ENCODE measurements around the gene HOXD4. TPM values are rescaled to one million over a fixed set of nuclear protein-coding genes. Genes with fewer than 3 reads are reported as not detected.
A peak's percentile ranks its signal among the peaks of the same experiment; 100 is the strongest.

HOXD4 gene
- total and polyA plus RNA-seq, 7 donors = 0.60 to 8.0 (median 3.8) TPM; not detected in 1

- Histone ChIP-seq H3K27ac (no peak overlapping the region), H3K4me1 (peaks cover 0 to 31% (median 16%) of the 10 kb centered on the region in 4 donors), H3K27me3 (peaks cover 38 to 99% (median 86%) of the 10 kb centered on the region in 3 donors), H3K4me3 (no peak overlapping the region), H3K9me3 (no peaks in the 10 kb centered on the region), H3K36me3 (peaks cover 0 to 9% (median 0%) of the 10 kb centered on the region in 4 donors)
- intact Hi-C loops (cut with DNase I) = no loop called here
- DNase-seq = no peak
- TF ChIP-seq EP300 (IDR thresholded peaks at IDR 0.05) = no peak
- no peak for TF ChIP-seq CTCF (IDR thresholded peaks at IDR 0.05)
- TF ChIP-seq POLR2AphosphoS5 (IDR thresholded peaks at IDR 0.05) = no peak
- 66 to 85% methylated on average over 11 of the region's 11 CpGs for WGBS, 2 donors
Observed at GRCh38 chr2:176154576-176155252, 3.4 kb downstream of the HOXD4 start.

GRCh38 chr2:176155356-176156044, 4.2 kb downstream of the HOXD4 start:
- no peak for TF ChIP-seq POLR2AphosphoS5 (IDR thresholded peaks at IDR 0.05)
- TF ChIP-seq EP300 (IDR thresholded peaks at IDR 0.05) = no peak
- TF ChIP-seq POLR2A (IDR thresholded peaks at IDR 0.05) = no peak

GRCh38 chr2:176156301-176156806, 5.0 kb downstream of the HOXD4 start:
- intact Hi-C loops (cut with DNase I) = no loop called here

More at GRCh38 chr2:176155356-176156044, 4.2 kb downstream of the HOXD4 start:
- H3K4me3 ChIP-seq = no peak overlapping the region
- peaks cover 0 to 39% (median 24%) of the 10 kb centered on the region in 4 donors for H3K4me1 ChIP-seq
- peaks cover 45 to 99% (median 86%) of the 10 kb centered on the region in 3 donors for H3K27me3 ChIP-seq
- intact Hi-C loops (cut with DNase I) = no loop called here
- H3K9me3 ChIP-seq = no peaks in the 10 kb centered on the region
- 59 to 76% methylated on average over 6 of the region's 6 CpGs for WGBS, 2 donors
- no peak overlapping the region for H3K27ac ChIP-seq
- peaks cover 0 to 9% (median 0%) of the 10 kb centered on the region in 4 donors for H3K36me3 ChIP-seq
- DNase-seq = no peak

GRCh38 chr2:176156807-176157498, 5.6 kb downstream of the HOXD4 start, which contains the start of gene HOXD3:
HOXD3 (plus strand) TSS chr2:176157307; CDS start chr2:176169115, 11,808 bp downstream.
- H3K27ac ChIP-seq = no peak within 1 kb of the TSS

More at GRCh38 chr2:176156301-176156806, 5.0 kb downstream of the HOXD4 start:
- H3K4me1 ChIP-seq = peaks cover 0 to 43% (median 31%) of the 10 kb centered on the region in 4 donors
- no peak overlapping the region for H3K4me3 ChIP-seq
- peaks cover 0 to 9% (median 0%) of the 10 kb centered on the region in 4 donors for H3K36me3 ChIP-seq
- no peaks in the 10 kb centered on the region for H3K9me3 ChIP-seq
- H3K27me3 ChIP-seq = peaks cover 54 to 99% (median 88%) of the 10 kb centered on the region in 3 donors
- H3K27ac ChIP-seq = no peak overlapping the region
- no peak for TF ChIP-seq EP300 (IDR thresholded peaks at IDR 0.05)
- TF ChIP-seq POLR2AphosphoS5 (IDR thresholded peaks at IDR 0.05) = no peak
- TF ChIP-seq POLR2A (IDR thresholded peaks at IDR 0.05) = no peak
- no peak for TF ChIP-seq CTCF (IDR thresholded peaks at IDR 0.05)
- WGBS, 2 donors = 47 to 55% methylated on average over 8 of the region's 8 CpGs
- DNase-seq = no peak

More at GRCh38 chr2:176156807-176157498, 5.6 kb downstream of the HOXD4 start, which contains the start of gene HOXD3:
- Histone ChIP-seq H3K4me3 (peak within 1 kb of the TSS; percentile 19 to 32 (median 24)), H3K9me3 (no peaks in the 10 kb centered on the region), H3K4me1 (peaks cover 0 to 41% (median 33%) of the 10 kb centered on the region in 4 donors), H3K36me3 (peaks cover 0 to 9% (median 0%) of the 10 kb centered on the region in 4 donors), H3K27me3 (peaks cover 55 to 99% (median 88%) of the 10 kb centered on the region in 3 donors)
- no peak for DNase-seq
- 11 to 14% methylated on average over 48 of the region's 48 CpGs for WGBS, 2 donors
- intact Hi-C loops (cut with DNase I) = no loop called here
- TF ChIP-seq EP300 (IDR thresholded peaks at IDR 0.05) (no peak), POLR2A (IDR thresholded peaks at IDR 0.05) (no peak), POLR2AphosphoS5 (IDR thresholded peaks at IDR 0.05) (no peak), CTCF (IDR thresholded peaks at IDR 0.05) (no peak)

Data from sigmoid colon (tissue), 7 donors.